T-helper 2 cell treated with Interferon-gamma antibody and Interleukin-4, amounts not matched to agents 5 μg/mL and 100 μg/mL, for 36 hours (primary cell): ENCODE data around the gene ZCCHC10.

Experiments used
- DNase-seq: peaks from one replicate; pipeline ENCODE4 v3.0.0; 2021; ENCODE audit warnings: low spot score
- H3K27ac Mint-ChIP-seq: one replicate; pipeline ENCODE4 v1.8.0; 2021; ENCODE audit warnings: mild to moderate bottlenecking, mixed read lengths
- H3K27me3 Mint-ChIP-seq: one replicate; pipeline ENCODE4 v1.8.0; 2021; ENCODE audit warnings: low read depth, mixed read lengths
- H3K36me3 Mint-ChIP-seq: one replicate; pipeline ENCODE4 v1.8.0; 2021; ENCODE audit warnings: low read depth, mixed read lengths
- H3K4me1 Mint-ChIP-seq: one replicate; pipeline ENCODE4 v1.8.0; 2021; ENCODE audit warnings: low read depth, mixed read lengths
- H3K4me3 Mint-ChIP-seq: one replicate; pipeline ENCODE4 v1.8.0; 2022; ENCODE audit warnings: mild to moderate bottlenecking, moderate library complexity, mixed read lengths
- H3K9me3 Mint-ChIP-seq: one replicate; pipeline ENCODE4 v1.8.0; 2021; ENCODE audit warnings: mixed read lengths

The ZCCHC10 gene

GRCh38 chr5:132952829-132953228 lies 73.5 kb downstream of the ZCCHC10 start:
- Mint-ChIP-seq H3K4me1 (peaks cover 12% of the 10 kb centered on the region), H3K36me3 (peaks cover 24% of the 10 kb centered on the region), H3K4me3 (no peak overlapping the region)

GRCh38 chr5:132951897-132952296 lies 74.5 kb downstream of the ZCCHC10 start:
- Mint-ChIP-seq H3K9me3 (no peaks in the 10 kb centered on the region), H3K4me3 (no peak overlapping the region), H3K27ac (no peak overlapping the region), H3K27me3 (no peaks in the 10 kb centered on the region), H3K36me3 (peaks cover 24% of the 10 kb centered on the region), H3K4me1 (peaks cover 12% of the 10 kb centered on the region)
- no peak for DNase-seq

More at GRCh38 chr5:132952829-132953228, 73.5 kb downstream of the ZCCHC10 start:
- no peak for DNase-seq
- Mint-ChIP-seq H3K27ac (no peak overlapping the region), H3K9me3 (no peaks in the 10 kb centered on the region), H3K27me3 (no peaks in the 10 kb centered on the region)

- no peak for DNase-seq
- no peak overlapping the region for H3K4me3 Mint-ChIP-seq
- no peak overlapping the region for H3K27ac Mint-ChIP-seq
- H3K4me1 Mint-ChIP-seq = peaks cover 14% of the 10 kb centered on the region
- peaks cover 20% of the 10 kb centered on the region for H3K36me3 Mint-ChIP-seq
- H3K27me3 Mint-ChIP-seq = no peaks in the 10 kb centered on the region
- no peaks in the 10 kb centered on the region for H3K9me3 Mint-ChIP-seq
Measured at GRCh38 chr5:132949136-132949535, 77.2 kb downstream of the ZCCHC10 start.

- no peak for DNase-seq
- Mint-ChIP-seq H3K36me3 (peaks cover 14% of the 10 kb centered on the region), H3K4me1 (peaks cover 7% of the 10 kb centered on the region), H3K4me3 (no peak overlapping the region), H3K9me3 (no peaks in the 10 kb centered on the region), H3K27ac (no peak overlapping the region), H3K27me3 (no peaks in the 10 kb centered on the region)
Measured at GRCh38 chr5:132947671-132948070, 78.7 kb downstream of the ZCCHC10 start.
